GM18858 (cell line): ENCODE data around the gene CDKN2B.

Experiments
- ATAC-seq: cut with Tn5 transposase; IDR thresholded peaks from one replicate; pipeline ENCODE4 v1.9.1; 2021; ENCODE audit not compliant: unreplicated experiment

The CDKN2B gene

DNA sequence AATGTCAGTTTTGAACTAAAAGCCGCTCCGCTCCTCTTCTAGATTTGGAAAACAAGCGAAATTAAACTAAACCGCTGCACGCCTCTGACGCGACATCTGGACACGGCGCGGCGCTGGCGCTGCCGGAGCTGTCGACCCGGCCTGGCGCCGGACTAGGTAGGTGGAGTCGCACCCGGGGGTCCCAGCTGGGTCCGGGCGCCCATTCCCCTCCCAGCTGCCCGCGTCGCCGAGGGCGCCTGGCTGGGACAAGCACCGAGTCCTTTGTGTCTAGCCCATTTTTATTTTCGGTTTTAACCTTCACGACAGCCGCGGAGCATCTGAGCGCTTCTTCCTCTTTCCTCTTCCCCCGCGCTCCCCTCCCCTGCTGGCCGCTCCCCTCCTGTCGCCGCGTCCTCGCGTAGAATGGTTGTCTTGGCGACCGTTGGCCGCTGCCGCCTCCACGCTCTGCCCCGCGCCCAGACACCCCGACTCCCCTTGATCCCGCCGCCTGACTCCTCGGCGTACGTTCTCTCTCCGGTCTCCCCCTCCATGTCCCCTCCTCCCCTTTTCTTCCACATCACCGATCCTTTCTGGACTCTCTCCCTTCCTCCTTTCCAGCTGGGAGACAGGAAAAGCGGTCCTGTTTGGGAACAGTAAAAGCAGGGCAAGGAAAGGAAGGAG is 14.0 kb downstream of the CDKN2B start:
- ATAC-seq = peak; percentile 78

DNA sequence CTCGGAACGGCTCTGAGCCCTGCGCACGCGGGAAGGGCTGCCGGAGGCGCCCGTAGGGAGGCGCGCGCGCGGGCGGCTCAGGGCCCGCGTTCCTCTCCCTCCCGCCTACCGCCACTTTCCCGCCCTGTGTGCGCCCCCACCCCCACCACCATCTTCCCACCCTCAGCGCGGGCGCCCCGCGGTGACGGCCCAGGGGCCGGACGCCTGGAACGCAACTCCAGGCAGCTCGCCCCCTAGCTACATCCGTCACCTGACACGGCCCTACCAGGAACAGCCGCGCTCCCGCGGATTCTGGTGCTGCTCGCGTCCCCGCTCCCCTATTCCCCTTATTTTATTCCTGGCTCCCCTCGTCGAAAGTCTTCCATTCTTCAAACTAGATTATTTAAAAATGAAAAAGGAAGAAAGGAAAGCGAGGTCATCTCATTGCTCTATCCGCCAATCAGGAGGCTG is 14.5 kb downstream of the CDKN2B start, which contains the start of gene CDKN2B-AS1:
Gene CDKN2B-AS1 (plus strand): TSS at position 236 of the 450 bp plus-strand sequence.
- peak; percentile 19 for ATAC-seq

DNA sequence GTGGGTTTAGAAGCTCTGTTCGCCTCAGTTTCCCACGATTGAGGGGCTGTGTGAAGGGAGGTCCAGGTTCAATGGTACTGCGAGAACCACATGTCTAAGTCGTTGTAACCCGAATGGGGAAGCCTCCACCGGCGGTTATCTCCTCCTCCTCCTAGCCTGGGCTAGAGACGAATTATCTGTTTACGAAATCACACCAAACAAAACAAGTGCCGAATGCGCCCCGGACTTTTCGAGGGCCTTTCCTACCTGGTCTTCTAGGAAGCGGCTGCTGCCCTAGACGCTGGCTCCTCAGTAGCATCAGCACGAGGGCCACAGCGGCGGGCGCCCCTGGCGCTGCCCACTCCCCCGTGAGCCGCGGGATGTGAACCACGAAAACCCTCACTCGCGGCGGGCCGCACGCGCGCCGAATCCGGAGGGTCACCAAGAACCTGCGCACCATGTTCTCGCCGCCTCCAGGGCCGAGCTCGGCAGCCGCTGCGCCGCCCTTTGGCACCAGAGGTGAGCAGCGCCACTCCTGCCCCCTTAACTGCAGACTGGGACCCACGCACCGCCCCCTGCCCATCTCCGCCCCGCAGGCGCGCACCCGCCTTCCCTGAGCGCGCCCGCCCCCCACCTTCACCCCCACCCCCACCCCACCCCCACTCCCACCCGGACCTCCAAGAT is 15.1 kb downstream of the CDKN2B start, which contains the start of gene CDKN2A:
Gene CDKN2A (minus strand): TSS at position 500 of the 663 bp plus-strand sequence.
- ATAC-seq = peak; percentile 22

DNA sequence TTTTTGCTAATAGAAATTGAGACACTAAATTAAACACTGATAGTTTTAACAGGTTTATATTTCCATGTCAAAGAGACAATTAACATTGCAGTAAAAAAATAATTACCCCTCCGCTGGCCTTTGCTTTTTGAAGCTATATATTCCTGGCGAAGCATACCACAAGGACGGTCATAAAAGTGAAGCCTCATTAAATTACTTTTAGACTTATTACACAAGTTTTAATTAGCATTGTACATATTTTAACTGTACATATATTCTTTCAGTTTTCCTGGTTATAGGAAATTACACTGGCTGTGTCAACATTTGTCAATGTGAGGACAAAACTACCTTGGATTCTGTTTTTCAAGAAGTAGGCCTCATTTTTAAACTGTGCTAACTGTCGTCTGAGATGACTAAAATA is 16.1 kb downstream of the CDKN2B start:
- no peak for ATAC-seq

DNA sequence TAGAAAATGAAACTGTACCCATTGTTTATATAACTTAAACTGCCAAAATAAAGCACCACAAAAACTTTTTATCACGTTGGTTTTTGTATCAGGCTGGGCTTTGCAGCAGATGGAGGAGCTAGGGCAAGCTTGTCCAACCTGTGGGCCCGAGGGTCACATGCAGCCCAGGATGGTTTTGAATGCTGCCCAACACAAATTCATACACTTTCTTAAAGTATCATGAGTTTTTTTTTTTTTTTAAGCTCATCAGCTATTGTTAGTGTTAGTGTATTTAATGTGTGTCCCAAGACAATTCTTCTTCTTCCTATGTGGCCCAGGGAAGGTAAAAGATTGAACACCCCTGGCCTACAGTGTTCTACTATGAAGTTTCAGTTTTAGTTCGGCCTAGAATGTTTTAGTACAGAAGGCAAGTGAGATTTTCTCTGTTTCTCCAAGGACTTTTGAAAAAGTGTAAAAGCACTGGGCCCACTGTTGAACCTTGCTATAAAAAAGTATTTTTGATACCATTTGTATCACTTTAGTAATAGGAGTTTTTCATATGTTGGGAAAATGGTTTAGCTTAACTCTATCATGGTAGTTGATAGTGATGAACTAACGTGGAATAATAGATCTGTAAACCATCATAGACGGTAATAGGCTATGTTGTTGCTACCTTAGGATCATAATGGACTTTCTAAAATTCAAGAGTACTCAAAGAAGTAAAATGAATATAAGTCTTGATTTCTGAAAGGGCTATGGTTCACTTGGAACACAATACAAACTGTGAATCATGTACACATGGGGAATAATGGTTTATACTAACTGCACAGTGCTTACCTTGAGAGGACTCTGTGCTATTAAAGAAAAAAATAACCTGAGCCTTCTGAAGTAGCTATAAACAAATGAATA is 17.8 kb downstream of the CDKN2B start:
- ATAC-seq = no peak

DNA sequence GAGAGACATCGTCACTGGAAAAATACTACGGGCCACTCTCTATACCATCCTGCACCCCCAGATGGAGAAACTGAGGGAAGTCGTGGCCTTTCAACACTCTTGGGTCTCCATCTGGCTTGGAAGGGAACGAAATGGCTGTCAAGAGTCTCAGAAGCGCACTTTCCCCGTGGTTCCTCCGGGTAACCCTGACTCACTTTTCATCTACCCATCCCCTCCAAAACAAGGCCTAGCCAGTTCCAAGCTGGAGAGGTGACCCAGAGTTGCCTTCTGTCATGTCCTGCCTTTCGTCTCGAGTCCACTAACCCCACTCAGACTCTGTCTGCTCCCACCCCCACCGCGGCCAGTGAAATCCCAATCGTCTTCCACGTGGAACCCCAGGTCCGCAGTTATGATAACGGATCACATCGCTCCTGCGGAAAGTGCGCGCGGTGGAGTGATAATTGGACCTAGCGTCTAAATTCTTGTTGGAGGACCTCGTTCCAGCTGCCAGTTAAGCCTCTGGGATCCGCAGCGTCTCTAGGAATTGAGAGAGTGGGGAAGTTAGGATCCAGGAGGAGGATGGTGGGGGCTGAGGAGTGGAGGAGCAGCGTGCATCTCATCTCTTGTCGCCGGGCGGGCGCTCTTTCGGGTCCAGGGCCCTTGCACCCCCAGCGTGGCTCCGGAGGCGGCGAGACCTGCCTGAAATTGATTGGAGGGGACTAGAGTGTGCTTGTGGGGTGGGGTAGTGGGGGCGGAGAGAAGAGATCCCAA is 19.5 kb downstream of the CDKN2B start:
- ATAC-seq = no peak

DNA sequence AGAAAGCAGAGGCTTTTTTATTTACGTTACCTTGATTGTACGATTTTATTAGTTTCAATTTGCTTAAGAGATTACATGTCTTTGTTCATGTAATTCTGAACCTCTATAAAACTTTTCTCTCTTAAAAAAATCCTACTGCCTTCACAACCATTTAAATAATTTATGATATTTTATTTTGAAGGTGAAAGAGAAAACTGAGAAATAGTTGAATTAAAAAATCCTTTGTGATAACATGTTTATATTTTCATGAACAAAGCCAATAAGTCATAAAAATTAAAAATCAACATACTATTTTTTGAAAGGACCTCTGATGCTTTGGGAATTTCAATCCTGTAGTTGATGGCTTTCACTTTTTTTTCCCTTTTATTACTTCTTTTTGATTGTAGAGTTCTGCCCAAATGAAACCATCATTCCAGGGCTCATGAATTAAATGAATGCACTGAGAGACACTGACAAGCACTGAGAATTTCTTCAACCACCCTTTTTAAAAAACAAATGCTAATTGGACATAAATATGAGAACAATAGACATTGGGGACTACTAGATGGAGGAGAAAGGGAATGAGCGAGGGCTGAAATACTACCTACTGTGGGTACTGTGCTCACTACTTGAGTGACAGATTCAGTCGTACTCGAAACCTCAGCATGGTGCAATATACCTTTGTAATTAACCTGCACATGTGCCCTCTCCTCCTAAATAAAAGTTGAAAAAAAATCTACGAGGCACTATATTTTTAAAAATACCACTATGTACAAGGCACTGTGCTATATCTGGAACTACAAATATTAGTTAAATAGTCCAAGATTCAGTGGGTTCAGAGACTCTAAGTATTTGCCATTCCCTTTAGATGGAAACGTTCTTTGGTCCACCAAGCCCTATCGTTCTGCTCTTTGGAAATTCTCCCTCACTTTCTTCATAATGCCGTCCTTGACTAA is 20.8 kb downstream of the CDKN2B start:
- ATAC-seq = no peak

DNA sequence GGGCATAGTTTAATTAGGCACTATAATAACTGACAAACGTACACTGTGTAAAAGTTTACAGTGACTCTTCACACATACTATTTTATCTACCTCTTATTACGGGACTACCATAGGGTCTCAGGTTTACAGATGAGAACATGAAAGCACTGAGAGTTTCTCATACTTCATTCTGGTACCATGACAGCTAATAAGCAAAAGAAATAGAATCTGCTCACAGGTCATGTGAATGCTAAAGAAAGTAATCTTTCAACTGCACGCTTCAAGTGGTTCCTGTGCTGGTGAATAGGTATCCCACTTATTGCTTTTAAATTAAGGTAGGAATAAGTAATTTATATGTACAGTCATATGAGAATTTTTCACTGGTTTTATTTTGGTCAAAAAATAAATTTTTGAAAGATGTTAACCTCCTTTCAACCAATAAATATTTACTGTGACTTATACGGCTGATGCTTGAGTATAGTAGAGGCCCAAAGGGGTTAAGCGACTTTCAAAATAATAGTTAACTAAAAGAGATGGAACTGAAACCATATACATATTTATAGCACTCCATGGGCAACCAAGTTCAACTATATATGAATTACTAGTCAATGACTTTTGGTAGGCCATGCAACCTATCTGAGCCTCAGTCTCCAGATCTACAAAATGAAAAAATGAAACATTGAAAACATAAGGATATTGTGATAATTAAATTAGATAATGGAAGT is 23.0 kb downstream of the CDKN2B start:
- ATAC-seq = peak; percentile 58

DNA sequence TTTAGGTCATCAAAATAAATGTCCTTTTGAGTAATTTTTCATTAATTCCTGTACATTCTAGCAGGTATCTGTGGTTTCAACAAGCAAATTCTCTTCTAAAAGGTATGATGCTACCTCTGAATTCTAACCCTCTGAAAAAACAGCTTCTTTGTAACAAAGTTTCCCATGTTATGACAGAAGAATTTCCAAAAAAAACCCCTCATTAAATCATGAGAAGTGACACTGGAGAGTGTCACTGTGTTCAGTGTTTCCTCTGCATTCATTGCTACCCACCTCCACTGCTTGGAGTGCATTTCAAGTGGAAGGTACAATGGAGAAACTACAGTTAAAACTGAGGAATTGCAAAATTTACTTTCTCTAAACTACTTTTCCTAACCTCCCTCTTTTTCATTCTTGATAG is 25.0 kb downstream of the CDKN2B start:
- no peak for ATAC-seq

DNA sequence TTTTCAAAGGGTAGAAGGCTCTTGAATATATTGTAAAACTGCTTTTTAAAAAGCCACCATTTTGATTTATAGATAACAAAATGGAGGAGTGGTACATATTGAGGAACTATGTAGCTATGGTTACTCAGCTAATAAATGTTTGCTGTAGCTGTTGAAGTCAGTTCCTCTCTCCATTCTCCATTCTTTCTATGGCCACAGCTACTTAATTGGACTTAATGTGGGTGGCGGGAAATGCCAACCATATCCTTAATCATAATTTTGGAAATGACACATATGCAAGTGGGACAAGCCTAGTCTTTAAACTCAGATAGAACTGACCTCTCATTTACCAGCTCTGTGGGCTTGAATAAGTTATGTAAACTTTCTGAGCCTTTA is 25.6 kb downstream of the CDKN2B start:
- no peak for ATAC-seq

DNA sequence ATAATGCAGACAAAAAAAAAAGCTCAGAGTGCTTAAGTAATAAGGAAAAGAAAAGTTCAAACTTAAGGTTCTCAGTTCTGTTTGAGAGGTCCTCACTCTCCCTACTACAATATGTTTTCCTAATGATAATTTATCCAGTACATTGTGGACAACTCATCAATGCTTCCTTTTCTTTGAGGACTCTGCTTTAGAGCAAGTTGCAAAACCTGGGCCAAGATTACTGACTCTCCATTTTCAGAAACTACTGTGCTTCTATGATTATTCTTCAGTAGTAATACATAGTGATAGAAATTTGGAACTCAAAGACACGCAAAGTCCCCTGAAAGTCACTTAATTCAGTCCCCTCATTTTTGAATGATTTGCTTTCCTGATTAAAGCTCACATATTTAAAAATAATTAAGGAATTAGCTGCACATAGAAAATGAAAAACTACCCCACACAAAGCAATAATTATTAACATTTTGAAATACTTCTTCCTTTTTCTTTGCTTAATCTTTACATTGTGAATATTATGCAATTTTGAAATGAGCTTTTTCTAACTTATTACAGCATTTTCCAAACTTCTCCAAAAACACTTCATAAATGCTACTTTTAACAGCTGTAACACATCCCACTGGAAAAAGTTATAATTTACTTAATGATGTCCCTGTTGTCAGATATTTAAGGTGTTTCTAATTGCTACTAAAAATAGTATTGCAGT is 26.1 kb downstream of the CDKN2B start:
- ATAC-seq = no peak

DNA sequence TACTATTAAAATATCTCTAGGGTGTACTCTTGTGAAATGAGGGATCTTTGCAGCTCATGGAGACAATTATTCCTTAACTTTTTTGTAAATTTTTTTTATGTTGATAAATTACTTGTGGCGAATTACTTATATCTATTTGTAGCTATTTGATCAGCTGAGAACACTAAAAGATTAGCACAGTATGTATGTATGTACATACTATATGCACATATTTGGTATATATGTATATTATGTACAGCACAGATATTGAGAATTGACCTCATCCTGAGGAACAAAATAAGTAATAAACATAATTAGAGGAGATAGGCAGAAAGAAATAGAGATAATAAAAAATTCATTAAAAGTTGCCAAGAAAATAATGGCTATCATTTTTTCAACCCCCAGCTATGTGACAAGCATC is 26.7 kb downstream of the CDKN2B start:
- ATAC-seq = no peak

DNA sequence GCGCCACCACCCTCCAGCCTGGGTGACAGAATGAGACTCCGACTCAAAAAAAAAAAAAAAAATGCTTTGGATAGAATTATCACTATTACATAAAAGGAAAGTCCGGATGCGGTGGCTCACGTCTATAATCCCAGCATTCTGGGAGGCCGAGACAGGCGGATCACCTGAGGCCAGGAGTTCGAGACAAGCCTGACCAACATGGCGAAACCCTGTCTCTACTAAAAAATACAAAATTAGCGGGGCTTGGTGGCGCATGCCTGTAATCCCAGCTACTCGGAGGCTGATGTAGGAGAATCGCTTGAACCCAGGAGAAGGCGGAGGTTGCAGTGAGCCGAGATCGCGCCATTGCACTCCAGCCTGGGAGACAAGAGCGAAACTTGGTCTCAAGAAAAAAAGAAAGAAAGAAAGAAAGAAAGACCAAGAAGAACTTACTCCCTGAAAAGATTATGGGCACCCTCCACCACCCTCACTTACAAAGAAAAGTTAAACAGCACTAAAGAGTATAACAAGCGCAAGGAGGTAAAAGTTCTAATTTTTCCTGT is 32.7 kb downstream of the CDKN2B start:
- ATAC-seq = no peak

DNA sequence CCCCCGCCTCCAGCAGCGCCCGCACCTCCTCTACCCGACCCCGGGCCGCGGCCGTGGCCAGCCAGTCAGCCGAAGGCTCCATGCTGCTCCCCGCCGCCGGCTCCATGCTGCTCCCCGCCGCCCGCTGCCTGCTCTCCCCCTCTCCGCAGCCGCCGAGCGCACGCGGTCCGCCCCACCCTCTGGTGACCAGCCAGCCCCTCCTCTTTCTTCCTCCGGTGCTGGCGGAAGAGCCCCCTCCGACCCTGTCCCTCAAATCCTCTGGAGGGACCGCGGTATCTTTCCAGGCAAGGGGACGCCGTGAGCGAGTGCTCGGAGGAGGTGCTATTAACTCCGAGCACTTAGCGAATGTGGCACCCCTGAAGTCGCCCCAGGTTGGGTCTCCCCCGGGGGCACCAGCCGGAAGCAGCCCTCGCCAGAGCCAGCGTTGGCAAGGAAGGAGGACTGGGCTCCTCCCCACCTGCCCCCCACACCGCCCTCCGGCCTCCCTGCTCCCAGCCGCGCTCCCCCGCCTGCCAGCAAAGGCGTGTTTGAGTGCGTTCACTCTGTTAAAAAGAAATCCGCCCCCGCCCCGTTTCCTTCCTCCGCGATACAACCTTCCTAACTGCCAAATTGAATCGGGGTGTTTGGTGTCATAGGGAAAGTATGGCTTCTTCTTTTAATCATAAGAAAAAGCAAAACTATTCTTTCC is 34.2 kb downstream of the CDKN2B start:
- ATAC-seq = no peak

DNA sequence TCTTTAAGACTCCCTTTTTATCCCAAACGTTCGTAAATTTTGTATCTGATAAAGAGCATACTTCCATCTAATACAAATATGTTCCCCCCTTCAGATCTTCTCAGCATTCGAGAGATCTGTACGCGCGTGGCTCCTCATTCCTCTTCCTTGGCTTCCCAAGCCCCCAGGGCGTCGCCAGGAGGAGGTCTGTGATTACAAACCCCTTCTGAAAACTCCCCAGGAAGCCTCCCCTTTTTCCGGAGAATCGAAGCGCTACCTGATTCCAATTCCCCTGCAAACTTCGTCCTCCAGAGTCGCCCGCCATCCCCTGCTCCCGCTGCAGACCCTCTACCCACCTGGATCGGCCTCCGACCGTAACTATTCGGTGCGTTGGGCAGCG is 34.8 kb downstream of the CDKN2B start:
- no peak for ATAC-seq

DNA sequence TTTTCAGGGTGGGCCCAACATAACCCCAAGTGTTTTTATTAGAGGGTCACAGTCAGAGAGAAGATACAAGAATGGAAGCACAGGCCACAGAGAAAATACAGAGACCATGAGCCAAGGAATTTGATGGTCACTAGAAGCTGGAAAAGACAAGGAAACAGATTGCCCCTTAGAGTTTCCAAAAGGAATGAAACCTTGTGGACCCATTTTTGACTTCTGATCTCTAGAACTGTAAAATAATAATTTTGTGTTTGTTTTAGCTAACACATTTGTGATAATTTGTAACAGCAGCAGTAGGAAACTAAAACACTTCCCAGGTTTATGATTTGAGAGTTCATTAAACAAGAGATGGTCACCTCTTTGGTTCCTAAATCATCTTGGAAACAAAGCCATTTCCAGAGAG is 36.7 kb downstream of the CDKN2B start:
- ATAC-seq = no peak

DNA sequence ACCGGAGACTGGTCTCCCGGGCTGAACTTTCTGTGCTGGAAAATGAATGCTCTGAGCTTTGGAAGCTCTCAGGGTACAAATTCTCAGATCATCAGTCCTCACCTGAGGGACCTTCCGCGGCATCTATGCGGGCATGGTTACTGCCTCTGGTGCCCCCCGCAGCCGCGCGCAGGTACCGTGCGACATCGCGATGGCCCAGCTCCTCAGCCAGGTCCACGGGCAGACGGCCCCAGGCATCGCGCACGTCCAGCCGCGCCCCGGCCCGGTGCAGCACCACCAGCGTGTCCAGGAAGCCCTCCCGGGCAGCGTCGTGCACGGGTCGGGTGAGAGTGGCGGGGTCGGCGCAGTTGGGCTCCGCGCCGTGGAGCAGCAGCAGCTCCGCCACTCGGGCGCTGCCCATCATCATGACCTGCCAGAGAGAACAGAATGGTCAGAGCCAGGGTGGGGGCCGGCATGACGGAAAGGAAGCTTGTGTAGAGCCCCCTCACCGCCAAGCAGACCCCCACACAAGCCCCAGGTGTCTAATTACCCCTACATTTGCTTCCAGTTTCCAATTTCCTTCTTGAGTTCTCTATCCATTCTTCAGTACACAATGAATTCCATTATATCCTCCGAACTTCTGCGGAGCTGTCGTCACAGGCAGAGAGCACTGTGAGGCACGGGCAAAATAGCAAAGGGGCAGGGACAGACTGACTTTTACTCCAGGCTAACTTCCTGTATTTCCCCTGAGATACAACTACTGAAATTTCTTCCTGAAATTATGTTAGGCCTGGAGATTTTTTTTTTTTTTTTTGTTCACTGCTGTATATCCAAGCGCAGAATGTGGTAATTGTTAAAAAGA is 38.1 kb downstream of the CDKN2B start:
- ATAC-seq = no peak
